Cerebellar nuclear complex (tissue), 1 donor: ENCODE measurements around the gene ERO1B.
A peak's percentile ranks its signal among the peaks of the same experiment; 100 is the strongest.
"Not testable (repeated sequence)": the region's sequence is repeated elsewhere in the genome, so short reads cannot be mapped to it uniquely, and the experiment has no call there.

Source experiments
- DNase-seq, 2 experiments: peaks; one replicate each; lab custom pipeline; 2025; lab: John Stamatoyannopoulos, UW

The ERO1B gene

GRCh38 chr1:236281654-236282424, at the start of gene ERO1B:
Gene ERO1B (minus strand): TSS chr1:236281958. CDS start chr1:236281783, 175 bp downstream.
- peak; percentile 74 to 94 for DNase-seq

- not testable (repeated sequence) for DNase-seq
These were observed 49.7 kb upstream of the ERO1B start for GRCh38 chr1:236331412-236331811.

- no peak for DNase-seq
These were observed 44.7 kb upstream of the ERO1B start for GRCh38 chr1:236326432-236326831.

- DNase-seq, result no peak
These were observed 43.8 kb upstream of the ERO1B start for GRCh38 chr1:236325567-236325966.

- no peak for DNase-seq
These were observed 42.2 kb upstream of the ERO1B start for GRCh38 chr1:236323819-236324411.

- DNase-seq, result no peak
These were observed 41.0 kb upstream of the ERO1B start for GRCh38 chr1:236322566-236323409.

GRCh38 chr1:236321101-236321500, 39.3 kb upstream of the ERO1B start:
- no peak for DNase-seq

GRCh38 chr1:236320671-236321070, 38.9 kb upstream of the ERO1B start:
- no peak for DNase-seq

GRCh38 chr1:236320214-236320613, 38.5 kb upstream of the ERO1B start:
- no peak for DNase-seq

- no peak for DNase-seq
These were observed 34.7 kb upstream of the ERO1B start for GRCh38 chr1:236316437-236316836.

- DNase-seq, result no peak
These were observed 33.8 kb upstream of the ERO1B start for GRCh38 chr1:236315518-236315917.

- no peak for DNase-seq
These were observed 33.3 kb upstream of the ERO1B start for GRCh38 chr1:236315092-236315491.

- not testable (repeated sequence) for DNase-seq
These were observed 32.3 kb upstream of the ERO1B start for GRCh38 chr1:236314050-236314449.

- DNase-seq, result no peak
These were observed 31.7 kb upstream of the ERO1B start for GRCh38 chr1:236313427-236313826.

- DNase-seq, result no peak
These were observed 29.3 kb upstream of the ERO1B start for GRCh38 chr1:236311040-236311439.

- no peak for DNase-seq
These were observed 27.1 kb upstream of the ERO1B start for GRCh38 chr1:236308827-236309226.

- DNase-seq, result no peak
These were observed 25.7 kb upstream of the ERO1B start for GRCh38 chr1:236307435-236307834.

- DNase-seq, result no peak
These were observed 22.9 kb upstream of the ERO1B start for GRCh38 chr1:236304682-236305081.

GRCh38 chr1:236303675-236304074, 21.9 kb upstream of the ERO1B start:
- DNase-seq, result no peak

- DNase-seq, result no peak
These were observed 21.2 kb upstream of the ERO1B start for GRCh38 chr1:236302941-236303340.

- DNase-seq, result no peak
These were observed 20.2 kb upstream of the ERO1B start for GRCh38 chr1:236301958-236302335.

GRCh38 chr1:236301080-236301957, 19.6 kb upstream of the ERO1B start:
- DNase-seq, result no peak
